ENCODE data around the gene CABP1. TPM values are rescaled to one million over a fixed set of nuclear protein-coding genes. Genes with fewer than 3 reads are reported as not detected.

The CABP1 gene
- total and polyA plus RNA-seq, 2 experiments from 2014 or later, result 5.1 to 5.2 TPM

DNA sequence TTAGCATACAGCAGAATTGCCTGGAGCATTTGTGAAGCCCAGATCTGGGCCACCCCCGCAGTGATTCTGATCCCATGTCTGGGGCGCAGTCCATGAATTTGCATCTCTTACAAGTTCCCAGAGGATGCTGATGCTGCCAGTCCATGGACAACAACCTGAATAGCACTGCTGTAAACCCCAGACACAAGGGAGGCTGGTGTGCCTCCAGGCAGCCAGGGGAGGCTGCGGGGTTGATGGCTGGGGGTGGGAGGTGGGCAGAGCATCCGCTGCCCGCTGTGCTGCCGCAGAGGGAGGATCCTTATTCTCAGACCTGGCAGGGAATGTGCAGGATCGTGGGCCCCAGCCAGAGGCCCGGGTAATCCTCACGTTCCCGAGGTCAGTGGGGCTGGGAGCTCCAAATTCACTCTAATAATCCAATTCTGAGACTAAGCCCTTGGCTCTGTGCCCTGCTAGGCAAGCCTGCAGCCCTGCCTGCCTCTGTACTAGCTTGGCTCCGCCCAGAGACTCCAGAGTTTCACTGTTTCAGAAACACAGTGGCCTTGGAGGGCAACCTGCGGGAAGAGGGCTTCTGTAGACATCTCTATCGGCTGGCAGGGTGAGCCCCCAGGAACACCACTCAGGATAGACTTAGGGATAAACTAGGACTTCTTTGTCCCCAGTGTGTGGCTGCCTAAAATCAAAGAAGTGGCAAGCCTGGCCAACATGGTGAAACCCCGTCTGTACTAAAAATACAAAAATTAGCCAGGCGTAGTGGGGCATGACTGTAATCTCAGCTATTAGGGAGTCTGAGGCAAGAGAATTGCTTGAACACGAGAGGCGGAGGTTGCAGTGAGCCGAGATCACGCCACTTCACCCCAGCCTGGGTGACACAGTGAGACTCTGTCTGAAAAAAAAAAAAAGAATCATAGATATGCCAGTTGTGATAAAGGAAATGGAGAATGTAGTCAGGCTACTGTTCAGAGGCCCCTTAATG, 28.7 kb downstream of the CABP1 start:
- Histone ChIP-seq H2AFZ (peak overlapping the region; percentile 84), H3K27ac (ENCODE audit: low read depth) (peak overlapping the region; percentile 90), H3K27me3 (ENCODE audit: insufficient read depth) (no peaks in the 10 kb centered on the region), H3F3A (replicated peaks; ENCODE audit: low read depth) (peaks cover 6% of the 10 kb centered on the region), H3K4me2 (peak overlapping the region; percentile 75), H3K36me3 (ENCODE audit: insufficient read depth) (no peaks in the 10 kb centered on the region), H3K4me3 (peak overlapping the region; percentile 45), H3K9me2 (ENCODE audit: insufficient read depth) (no peaks in the 10 kb centered on the region), H3K4me1 (ENCODE audit: insufficient read depth) (peaks cover 32% of the 10 kb centered on the region), H3K79me2 (replicated peaks; ENCODE audit: insufficient read depth) (no peaks in the 10 kb centered on the region), H4K20me1 (replicated peaks; ENCODE audit: insufficient read depth) (no peaks in the 10 kb centered on the region)
- H3K27ac Mint-ChIP-seq, result peak overlapping the region; percentile 81; the same call in 1 of the 2 replicates
- DNase-seq (ENCODE audit: low spot score) (peak; percentile 52), ATAC-seq (peak; percentile 62)
- H3K36me3 Mint-ChIP-seq (ENCODE audit: low read depth), result no peaks in the 10 kb centered on the region
- H3K27me3 Mint-ChIP-seq (ENCODE audit: insufficient read depth, low read depth, poor library complexity), result peaks cover 4% of the 10 kb centered on the region
- TF ChIP-seq, protein P1, sequence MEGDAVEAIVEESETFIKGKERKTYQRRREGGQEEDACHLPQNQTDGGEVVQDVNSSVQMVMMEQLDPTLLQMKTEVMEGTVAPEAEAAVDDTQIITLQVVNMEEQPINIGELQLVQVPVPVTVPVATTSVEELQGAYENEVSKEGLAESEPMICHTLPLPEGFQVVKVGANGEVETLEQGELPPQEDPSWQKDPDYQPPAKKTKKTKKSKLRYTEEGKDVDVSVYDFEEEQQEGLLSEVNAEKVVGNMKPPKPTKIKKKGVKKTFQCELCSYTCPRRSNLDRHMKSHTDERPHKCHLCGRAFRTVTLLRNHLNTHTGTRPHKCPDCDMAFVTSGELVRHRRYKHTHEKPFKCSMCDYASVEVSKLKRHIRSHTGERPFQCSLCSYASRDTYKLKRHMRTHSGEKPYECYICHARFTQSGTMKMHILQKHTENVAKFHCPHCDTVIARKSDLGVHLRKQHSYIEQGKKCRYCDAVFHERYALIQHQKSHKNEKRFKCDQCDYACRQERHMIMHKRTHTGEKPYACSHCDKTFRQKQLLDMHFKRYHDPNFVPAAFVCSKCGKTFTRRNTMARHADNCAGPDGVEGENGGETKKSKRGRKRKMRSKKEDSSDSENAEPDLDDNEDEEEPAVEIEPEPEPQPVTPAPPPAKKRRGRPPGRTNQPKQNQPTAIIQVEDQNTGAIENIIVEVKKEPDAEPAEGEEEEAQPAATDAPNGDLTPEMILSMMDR (conservative IDR thresholded peaks at IDR 0.05; ENCODE audit: low read depth in 2 of 2), result no peak
- TF ChIP-seq NANOG (IDR thresholded peaks at IDR 0.05; ENCODE audit: borderline replicate concordance), result no peak
- TF ChIP-seq EZH2phosphoT487 (IDR thresholded peaks at IDR 0.05; ENCODE audit: unreplicated experiment), result no peak
- TF ChIP-seq, protein P2, sequence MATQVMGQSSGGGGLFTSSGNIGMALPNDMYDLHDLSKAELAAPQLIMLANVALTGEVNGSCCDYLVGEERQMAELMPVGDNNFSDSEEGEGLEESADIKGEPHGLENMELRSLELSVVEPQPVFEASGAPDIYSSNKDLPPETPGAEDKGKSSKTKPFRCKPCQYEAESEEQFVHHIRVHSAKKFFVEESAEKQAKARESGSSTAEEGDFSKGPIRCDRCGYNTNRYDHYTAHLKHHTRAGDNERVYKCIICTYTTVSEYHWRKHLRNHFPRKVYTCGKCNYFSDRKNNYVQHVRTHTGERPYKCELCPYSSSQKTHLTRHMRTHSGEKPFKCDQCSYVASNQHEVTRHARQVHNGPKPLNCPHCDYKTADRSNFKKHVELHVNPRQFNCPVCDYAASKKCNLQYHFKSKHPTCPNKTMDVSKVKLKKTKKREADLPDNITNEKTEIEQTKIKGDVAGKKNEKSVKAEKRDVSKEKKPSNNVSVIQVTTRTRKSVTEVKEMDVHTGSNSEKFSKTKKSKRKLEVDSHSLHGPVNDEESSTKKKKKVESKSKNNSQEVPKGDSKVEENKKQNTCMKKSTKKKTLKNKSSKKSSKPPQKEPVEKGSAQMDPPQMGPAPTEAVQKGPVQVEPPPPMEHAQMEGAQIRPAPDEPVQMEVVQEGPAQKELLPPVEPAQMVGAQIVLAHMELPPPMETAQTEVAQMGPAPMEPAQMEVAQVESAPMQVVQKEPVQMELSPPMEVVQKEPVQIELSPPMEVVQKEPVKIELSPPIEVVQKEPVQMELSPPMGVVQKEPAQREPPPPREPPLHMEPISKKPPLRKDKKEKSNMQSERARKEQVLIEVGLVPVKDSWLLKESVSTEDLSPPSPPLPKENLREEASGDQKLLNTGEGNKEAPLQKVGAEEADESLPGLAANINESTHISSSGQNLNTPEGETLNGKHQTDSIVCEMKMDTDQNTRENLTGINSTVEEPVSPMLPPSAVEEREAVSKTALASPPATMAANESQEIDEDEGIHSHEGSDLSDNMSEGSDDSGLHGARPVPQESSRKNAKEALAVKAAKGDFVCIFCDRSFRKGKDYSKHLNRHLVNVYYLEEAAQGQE (IDR thresholded peaks at IDR 0.05; ENCODE audit: unreplicated experiment), result no peak
- TF ChIP-seq, protein P3, sequence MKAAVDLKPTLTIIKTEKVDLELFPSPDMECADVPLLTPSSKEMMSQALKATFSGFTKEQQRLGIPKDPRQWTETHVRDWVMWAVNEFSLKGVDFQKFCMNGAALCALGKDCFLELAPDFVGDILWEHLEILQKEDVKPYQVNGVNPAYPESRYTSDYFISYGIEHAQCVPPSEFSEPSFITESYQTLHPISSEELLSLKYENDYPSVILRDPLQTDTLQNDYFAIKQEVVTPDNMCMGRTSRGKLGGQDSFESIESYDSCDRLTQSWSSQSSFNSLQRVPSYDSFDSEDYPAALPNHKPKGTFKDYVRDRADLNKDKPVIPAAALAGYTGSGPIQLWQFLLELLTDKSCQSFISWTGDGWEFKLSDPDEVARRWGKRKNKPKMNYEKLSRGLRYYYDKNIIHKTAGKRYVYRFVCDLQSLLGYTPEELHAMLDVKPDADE (IDR thresholded peaks at IDR 0.05), result no peak
- TF ChIP-seq, protein P4, sequence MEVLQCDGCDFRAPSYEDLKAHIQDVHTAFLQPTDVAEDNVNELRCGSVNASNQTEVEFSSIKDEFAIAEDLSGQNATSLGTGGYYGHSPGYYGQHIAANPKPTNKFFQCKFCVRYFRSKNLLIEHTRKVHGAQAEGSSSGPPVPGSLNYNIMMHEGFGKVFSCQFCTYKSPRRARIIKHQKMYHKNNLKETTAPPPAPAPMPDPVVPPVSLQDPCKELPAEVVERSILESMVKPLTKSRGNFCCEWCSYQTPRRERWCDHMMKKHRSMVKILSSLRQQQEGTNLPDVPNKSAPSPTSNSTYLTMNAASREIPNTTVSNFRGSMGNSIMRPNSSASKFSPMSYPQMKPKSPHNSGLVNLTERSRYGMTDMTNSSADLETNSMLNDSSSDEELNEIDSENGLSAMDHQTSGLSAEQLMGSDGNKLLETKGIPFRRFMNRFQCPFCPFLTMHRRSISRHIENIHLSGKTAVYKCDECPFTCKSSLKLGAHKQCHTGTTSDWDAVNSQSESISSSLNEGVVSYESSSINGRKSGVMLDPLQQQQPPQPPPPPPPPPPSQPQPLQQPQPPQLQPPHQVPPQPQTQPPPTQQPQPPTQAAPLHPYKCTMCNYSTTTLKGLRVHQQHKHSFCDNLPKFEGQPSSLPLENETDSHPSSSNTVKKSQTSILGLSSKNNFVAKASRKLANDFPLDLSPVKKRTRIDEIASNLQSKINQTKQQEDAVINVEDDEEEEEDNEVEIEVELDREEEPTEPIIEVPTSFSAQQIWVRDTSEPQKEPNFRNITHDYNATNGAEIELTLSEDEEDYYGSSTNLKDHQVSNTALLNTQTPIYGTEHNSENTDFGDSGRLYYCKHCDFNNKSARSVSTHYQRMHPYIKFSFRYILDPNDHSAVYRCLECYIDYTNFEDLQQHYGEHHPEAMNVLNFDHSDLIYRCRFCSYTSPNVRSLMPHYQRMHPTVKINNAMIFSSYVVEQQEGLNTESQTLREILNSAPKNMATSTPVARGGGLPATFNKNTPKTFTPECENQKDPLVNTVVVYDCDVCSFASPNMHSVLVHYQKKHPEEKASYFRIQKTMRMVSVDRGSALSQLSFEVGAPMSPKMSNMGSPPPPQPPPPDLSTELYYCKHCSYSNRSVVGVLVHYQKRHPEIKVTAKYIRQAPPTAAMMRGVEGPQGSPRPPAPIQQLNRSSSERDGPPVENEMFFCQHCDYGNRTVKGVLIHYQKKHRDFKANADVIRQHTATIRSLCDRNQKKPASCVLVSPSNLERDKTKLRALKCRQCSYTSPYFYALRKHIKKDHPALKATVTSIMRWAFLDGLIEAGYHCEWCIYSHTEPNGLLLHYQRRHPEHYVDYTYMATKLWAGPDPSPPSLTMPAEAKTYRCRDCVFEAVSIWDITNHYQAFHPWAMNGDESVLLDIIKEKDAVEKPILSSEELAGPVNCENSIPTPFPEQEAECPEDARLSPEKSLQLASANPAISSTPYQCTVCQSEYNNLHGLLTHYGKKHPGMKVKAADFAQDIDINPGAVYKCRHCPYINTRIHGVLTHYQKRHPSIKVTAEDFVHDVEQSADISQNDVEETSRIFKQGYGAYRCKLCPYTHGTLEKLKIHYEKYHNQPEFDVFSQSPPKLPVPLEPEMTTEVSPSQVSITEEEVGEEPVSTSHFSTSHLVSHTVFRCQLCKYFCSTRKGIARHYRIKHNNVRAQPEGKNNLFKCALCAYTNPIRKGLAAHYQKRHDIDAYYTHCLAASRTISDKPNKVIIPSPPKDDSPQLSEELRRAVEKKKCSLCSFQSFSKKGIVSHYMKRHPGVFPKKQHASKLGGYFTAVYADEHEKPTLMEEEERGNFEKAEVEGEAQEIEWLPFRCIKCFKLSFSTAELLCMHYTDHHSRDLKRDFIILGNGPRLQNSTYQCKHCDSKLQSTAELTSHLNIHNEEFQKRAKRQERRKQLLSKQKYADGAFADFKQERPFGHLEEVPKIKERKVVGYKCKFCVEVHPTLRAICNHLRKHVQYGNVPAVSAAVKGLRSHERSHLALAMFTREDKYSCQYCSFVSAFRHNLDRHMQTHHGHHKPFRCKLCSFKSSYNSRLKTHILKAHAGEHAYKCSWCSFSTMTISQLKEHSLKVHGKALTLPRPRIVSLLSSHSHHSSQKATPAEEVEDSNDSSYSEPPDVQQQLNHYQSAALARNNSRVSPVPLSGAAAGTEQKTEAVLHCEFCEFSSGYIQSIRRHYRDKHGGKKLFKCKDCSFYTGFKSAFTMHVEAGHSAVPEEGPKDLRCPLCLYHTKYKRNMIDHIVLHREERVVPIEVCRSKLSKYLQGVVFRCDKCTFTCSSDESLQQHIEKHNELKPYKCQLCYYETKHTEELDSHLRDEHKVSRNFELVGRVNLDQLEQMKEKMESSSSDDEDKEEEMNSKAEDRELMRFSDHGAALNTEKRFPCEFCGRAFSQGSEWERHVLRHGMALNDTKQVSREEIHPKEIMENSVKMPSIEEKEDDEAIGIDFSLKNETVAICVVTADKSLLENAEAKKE (CRISPR knock-in tag; IDR thresholded peaks at IDR 0.05), result no peak
- TF ChIP-seq ZNF114 (CRISPR knock-in tag; IDR thresholded peaks at IDR 0.05), result no peak
- TF ChIP-seq EZH2 (IDR thresholded peaks at IDR 0.05; ENCODE audit: low read depth, unreplicated experiment), result no peak
- no peak for TF ChIP-seq ZNF331 (CRISPR knock-in tag; IDR thresholded peaks at IDR 0.05; ENCODE audit: low read depth)
- no peak for TF ChIP-seq JUNB (IDR thresholded peaks at IDR 0.05; ENCODE audit: unreplicated experiment)
- no peak for TF ChIP-seq CREB1 (CRISPR knock-in tag; IDR thresholded peaks at IDR 0.05; ENCODE audit: low read depth)
- TF ChIP-seq STAT1 (IDR thresholded peaks at IDR 0.05; ENCODE audit: unreplicated experiment), result no peak
- no peak for TF ChIP-seq POLR2AphosphoS5 (IDR thresholded peaks at IDR 0.05; ENCODE audit: low read depth)
- no peaks in the 10 kb centered on the region for H3K9me3 Mint-ChIP-seq
- peaks cover 29% of the 10 kb centered on the region for H3K4me1 Mint-ChIP-seq
- H3K4me3 Mint-ChIP-seq, result peak overlapping the region; percentile 35; the same call in 2 of the 3 replicates

All from GM23338 (cell line).